ENCODE results near the gene IFITM1. TPM values are rescaled to one million over a fixed set of nuclear protein-coding genes. Genes with fewer than 3 reads are reported as not detected.
A peak's percentile ranks its signal among the peaks of the same experiment; 100 is the strongest.
"Not testable (repeated sequence)": the region's sequence is repeated elsewhere in the genome, so short reads cannot be mapped to it uniquely, and the experiment has no call there.

Gene IFITM1
- total RNA-seq, 1 donor from 2014 or later: 125 TPM

GRCh38 chr11:317668-318404 is 4.0 kb downstream of the IFITM1 start:
- ATAC-seq; intact Hi-C loops (cut with DNase I); DNase-seq (ENCODE audit: missing footprints): not testable (repeated sequence)

- DNase-seq (ENCODE audit: missing footprints); intact Hi-C loops (cut with DNase I): not testable (repeated sequence)
- ATAC-seq: peak; percentile 66
Observed at GRCh38 chr11:318405-319120, 4.7 kb downstream of the IFITM1 start.

DNA sequence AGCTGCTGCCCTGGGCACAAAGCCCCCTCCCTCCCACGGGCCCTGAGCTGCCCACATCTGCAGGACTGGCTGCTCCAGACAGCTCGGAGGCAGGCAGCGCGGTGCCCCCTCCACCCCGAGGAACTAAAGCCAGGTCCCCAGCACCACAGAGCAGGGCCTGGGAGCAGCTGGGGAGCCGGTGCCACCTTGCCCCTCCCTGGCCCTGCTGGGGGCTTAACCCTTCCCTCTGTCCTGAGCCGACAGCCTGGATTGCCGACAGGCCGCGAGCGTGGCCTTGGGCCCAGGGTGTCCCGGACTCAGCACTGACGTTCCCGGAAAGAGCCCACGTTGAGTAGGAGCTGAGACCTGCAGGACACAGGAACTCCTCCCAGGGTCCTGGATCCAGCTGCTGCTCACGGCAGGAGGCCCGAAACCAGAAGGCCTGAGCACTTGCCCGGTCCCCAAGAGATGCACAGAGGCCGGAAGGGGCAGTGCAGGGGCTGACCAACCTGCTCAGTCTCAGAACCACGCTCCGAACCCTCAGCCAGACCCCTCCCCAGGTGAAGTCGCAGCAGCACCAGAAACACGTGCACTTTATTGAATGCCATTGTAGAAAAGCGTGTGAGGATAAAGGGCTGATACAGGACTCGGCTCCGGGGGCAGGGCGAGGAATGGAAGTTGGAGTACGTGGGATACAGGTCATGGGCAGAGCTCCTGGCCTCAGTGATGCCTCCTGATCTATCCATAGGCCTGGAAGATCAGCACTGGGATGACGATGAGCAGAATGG is 5.5 kb downstream of the IFITM1 start:
- intact Hi-C loops (cut with DNase I): not testable (repeated sequence)
- ATAC-seq (peak; percentile 38), DNase-seq (ENCODE audit: missing footprints) (peak; percentile 73)

GRCh38 chr11:319888-320273 is 6.0 kb downstream of the IFITM1 start:
- peak; percentile 10 for ATAC-seq
- DNase-seq (ENCODE audit: missing footprints); intact Hi-C loops (cut with DNase I): not testable (repeated sequence)

- ATAC-seq (no peak), DNase-seq (ENCODE audit: missing footprints) (peak; percentile 34)
- intact Hi-C loops (cut with DNase I): no loop called here
Observed at GRCh38 chr11:324156-324555, 10.3 kb downstream of the IFITM1 start.

DNA sequence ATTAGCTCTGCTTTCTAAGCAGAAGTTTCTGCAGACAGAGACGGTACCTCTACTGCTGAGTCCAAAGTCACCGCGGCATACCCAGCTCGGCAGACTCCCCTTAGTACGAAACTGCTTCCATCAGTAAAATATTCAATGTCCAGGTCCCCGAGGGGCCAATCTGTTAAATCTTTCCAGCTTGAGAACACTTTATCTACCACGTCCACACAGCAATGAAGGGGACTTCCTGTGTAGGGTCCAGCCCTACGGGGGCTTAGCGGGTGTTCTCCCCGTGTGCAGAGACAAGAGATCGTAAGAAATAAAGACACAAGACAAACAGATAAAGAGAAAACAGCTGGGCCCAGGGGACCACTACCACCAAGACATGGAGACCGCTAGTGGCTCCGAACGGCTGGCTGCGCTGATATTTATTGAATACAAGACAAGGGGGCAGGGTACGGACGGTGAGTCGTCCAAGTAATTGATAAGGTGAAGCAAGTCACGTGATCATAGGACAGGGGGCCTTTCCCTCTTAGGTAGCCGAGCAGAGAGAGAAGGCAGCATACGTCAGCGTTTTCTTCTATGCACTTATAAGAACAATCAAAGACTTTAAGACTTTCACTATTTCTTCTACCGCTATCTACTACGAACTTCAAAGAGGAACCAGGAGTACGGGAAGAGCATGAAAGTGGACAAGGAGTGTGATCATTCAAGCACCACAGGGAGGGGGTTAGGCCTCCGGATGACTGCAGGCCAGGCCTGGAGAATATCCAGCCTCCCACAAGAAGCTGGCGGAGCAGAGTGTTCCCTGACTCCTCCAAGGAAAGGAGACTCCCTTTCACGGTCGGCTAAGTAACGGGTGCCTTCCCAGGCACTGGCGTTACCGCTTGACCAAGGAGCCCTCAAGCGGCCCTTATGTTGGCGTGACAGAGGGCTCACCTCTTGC is 11.0 kb downstream of the IFITM1 start:
- intact Hi-C loops (cut with DNase I): not testable (repeated sequence)
- ATAC-seq: peak; percentile 14
- peak; percentile 51 for DNase-seq (ENCODE audit: missing footprints)

DNA sequence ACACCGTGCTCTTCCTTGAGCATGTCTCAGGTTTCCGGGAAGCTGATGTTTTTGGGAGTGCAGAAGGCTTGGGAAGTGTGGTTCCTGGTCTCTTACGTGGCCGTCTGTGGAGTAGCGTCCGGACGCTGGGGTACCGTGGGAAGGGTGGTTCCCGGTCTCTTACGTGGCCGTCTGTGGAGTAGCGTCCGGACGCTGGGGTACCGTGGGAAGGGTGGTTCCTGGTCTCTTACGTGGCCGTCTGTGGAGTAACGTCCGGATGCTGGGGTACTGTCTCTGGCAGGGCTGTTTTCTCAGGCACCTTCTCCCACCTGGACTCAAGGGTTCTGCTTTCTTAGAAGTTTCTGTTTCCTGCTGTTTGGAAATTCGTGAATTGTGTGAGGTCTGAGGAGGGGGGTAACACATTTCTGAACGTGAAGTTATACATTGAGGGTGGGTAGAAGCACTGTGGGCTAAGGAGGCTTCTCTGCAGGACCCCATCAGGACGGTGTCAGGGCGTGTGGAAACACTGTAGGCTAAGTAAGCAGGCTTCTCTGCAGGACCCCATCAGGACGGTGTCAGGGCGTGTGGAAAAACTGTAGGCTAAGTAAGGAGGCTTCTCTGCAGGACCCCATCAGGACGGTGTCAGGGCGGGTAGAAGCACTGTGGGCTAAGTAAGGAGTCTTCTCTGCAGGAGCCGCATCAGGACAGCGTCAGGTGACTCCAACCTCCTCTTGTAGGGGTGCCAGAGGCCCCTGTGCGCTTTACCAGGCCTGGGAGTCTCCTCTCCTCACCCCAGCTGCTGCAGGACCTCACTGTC is 12.2 kb downstream of the IFITM1 start:
- DNase-seq (ENCODE audit: missing footprints) (peak; percentile 78), ATAC-seq (no peak)
- intact Hi-C loops (cut with DNase I): no loop called here

DNA sequence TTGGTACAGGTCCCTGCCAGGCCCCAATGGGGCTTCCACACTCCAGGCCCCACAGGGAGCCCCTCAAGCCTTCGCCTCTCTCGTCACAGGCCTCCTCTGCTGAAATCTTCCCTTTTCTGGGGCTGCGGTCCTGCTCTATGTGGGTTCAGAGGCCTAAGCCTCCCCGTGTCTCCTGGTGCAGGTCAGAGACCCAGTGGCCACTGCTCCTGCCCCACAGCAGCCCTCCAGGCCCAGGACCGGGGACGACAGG is 12.7 kb downstream of the IFITM1 start:
- DNase-seq (ENCODE audit: missing footprints): no peak
- intact Hi-C loops (cut with DNase I): no loop called here
- ATAC-seq: no peak

- intact Hi-C loops (cut with DNase I): loop anchor here (1.0 kb wide), 1 partner anchor 28 kb away; no protein-coding TSS in a partner anchor
- peak; percentile 93 for DNase-seq (ENCODE audit: missing footprints)
- peak; percentile 89 for ATAC-seq
Observed at GRCh38 chr11:326842-327580, 13.2 kb downstream of the IFITM1 start.

DNA sequence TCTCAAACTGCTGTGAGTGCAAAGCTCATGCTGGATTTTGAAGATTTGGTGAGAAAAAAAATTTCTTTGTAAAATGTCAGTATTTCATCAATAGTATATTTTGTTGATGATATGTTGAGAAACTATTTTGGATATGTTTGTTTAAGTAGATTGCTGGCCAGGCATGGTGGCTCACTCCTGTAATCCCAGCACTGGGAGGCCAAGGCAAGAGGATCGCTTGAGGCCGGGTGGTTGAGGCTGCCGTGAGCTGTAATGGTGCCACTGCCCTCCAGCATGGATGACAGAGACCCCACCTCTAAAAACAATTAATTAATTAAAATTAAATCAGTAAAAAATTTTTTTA is 13.7 kb downstream of the IFITM1 start:
- DNase-seq (ENCODE audit: missing footprints) (no peak), ATAC-seq (no peak)
- intact Hi-C loops (cut with DNase I): loop anchor here (1.0 kb wide), 1 partner anchor 28 kb away; no protein-coding TSS in a partner anchor

GRCh38 chr11:328012-328411 is 14.2 kb downstream of the IFITM1 start:
- no peak for ATAC-seq
- intact Hi-C loops (cut with DNase I): no loop called here
- no peak for DNase-seq (ENCODE audit: missing footprints)

- DNase-seq (ENCODE audit: missing footprints): peak; percentile 56
- ATAC-seq; intact Hi-C loops (cut with DNase I): not testable (repeated sequence)
Observed at GRCh38 chr11:328516-329100, 14.8 kb downstream of the IFITM1 start.

DNA sequence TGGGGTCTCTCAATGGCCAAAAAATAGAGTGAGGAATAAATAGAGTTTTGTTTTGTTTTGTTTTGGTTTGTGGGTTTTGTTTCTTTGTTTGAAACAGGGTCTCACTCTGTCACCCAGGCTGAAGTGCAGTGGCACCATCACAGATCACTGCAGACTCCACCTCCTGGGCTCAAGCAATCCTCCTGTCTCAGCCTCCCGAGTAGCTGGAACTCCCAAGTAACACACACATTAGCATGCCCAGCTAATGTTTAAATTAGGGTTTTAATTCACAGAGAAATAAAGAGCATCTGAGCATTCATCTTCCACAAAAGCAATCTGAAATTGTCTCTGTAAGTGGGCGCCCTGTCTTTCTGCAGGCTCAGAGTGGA is 16.0 kb downstream of the IFITM1 start:
- ATAC-seq (no peak), DNase-seq (ENCODE audit: missing footprints) (no peak)
- intact Hi-C loops (cut with DNase I): no loop called here

DNA sequence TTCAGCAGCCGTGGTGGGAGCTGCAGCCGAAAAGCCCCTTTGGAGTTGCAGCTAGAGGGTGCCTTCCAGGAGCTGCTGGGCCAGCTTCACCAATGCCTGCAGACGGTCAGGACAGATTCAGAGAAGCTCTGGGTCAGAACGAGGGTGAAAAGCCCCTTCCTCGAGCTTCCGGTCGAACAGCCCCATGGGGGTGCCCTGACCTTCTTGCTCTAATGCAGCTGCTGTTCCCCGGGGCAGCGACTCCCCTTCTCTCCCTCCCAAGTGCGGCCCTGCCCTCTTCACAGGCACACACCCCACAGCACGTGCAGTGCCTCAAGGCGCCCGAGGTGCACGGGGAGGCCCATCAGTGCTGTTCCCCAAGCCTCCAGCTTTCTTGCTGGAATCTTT is 16.5 kb downstream of the IFITM1 start:
- DNase-seq (ENCODE audit: missing footprints): peak; percentile 52
- ATAC-seq: no peak
- intact Hi-C loops (cut with DNase I): no loop called here

DNA sequence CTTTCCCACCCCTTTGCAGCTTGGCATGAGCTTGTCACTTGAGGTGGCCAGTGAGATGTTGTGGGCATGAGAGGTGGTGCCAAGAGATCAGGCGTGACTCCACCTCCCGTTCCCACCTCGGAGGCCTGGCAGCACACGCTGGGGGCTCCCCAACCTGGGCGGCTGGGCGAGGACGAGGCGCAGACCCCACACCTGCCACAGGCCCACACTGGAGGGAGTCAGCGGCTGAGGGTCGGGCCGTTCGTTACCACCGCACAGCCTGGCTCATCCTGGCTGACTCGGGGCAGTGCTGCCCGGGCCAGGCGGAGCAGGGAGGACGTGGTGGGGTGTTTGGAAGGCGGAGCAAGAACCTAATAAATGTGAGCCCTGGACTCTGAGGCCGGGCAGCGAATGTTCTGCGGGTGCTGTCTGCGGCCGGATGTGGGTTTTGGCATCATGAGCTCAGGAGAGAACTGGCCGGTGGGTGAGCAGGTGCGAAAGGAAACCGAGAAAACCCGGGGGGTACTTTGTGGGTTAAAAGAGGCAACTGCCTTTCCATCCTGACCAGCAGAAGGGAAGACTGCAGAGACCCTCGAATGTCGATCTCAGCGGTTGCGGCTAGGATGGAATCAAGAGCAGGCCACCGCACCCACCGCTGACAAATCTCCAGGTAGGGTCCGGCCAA is 17.0 kb downstream of the IFITM1 start:
- DNase-seq (ENCODE audit: missing footprints): peak; percentile 48
- ATAC-seq: no peak
- intact Hi-C loops (cut with DNase I): no loop called here

DNA sequence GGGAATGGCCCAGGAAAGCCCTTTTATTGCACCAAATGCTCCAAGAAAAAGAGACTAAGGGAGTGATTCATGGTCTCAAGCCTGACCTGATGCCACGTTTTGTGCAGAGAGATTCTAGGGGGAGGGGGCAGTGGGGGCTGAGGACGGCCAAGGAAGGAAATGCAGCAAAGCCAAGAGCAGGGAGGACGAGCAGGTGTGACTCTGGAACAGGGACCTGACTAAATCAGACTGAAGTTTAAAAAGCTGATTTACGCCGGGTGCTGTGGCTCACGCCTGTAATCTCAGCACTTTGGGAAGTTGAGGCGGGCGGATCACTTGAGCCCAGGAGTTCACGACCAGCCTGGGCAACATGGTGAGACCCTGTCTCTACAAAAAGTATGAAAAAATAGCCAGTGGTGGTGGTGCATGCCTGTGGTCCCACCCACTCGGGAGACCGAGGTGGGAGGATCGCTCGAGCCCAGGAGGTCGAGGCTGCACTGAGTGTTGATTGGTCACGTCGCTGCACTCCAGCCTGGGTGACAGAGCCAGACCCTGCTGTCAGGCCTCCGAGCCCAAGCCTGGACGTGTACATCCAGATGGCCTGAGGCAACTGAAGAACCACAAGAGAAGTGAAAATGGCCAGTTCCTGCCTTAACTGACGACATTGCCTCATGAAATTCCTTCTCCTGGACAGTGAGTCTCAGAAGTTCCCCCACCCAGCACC is 17.7 kb downstream of the IFITM1 start:
- intact Hi-C loops (cut with DNase I): no loop called here
- ATAC-seq (no peak), DNase-seq (ENCODE audit: missing footprints) (peak; percentile 45)

Data from Right ventricle myocardium inferior (tissue), 1 donor.